Muscle layer of colon (tissue), 2 donors: ENCODE data around the gene TAF1.
"Not testable (repeated sequence)": the region's sequence is repeated elsewhere in the genome, so short reads cannot be mapped to it uniquely, and the experiment has no call there.

Source experiments
- H3K27ac ChIP-seq: one replicate; pipeline ENCODE4 v1.7.0; 2013; ENCODE audit warnings: low read depth, mild to moderate bottlenecking, low read length, moderate library complexity
- H3K27me3 ChIP-seq, 2 donors: one replicate each; pipeline ENCODE4 v1.7.0; 2013; ENCODE audit warnings: low read length in 2 of 2, mild to moderate bottlenecking in 2 of 2; ENCODE audit not compliant: insufficient read depth in 2 of 2, control insufficient read depth in 1 of 2
- H3K36me3 ChIP-seq: one replicate; pipeline ENCODE4 v1.7.0; 2013; ENCODE audit warnings: mild to moderate bottlenecking, low read length; ENCODE audit not compliant: insufficient read depth
- H3K4me1 ChIP-seq: one replicate; pipeline ENCODE4 v1.7.0; 2013; ENCODE audit warnings: mild to moderate bottlenecking, low read length; ENCODE audit not compliant: insufficient read depth
- H3K4me3 ChIP-seq, 2 donors: one replicate each; pipeline ENCODE4 v1.7.0; 2013; ENCODE audit warnings: low read length in 2 of 2, low read depth in 1 of 2, mild to moderate bottlenecking in 1 of 2, moderate library complexity in 1 of 2
- H3K9ac ChIP-seq: one replicate; pipeline ENCODE4 v1.7.0; 2013; ENCODE audit warnings: low read length
- H3K9me3 ChIP-seq: one replicate; pipeline ENCODE4 v1.7.0; 2013; ENCODE audit warnings: mild to moderate bottlenecking, low read length
- donor health status: abdominal sarcoma.
- donor health status: Adenocarcinoma of cecum.

The TAF1 gene

GRCh38 chrX:71365875-71366673 lies at the start of gene TAF1:
Gene TAF1 (plus strand): TSS chrX:71366357. CDS start chrX:71366375, 18 bp downstream.
- H3K9ac ChIP-seq, result peak within 1 kb of the TSS; percentile 70
- H3K27ac ChIP-seq, result peak within 1 kb of the TSS; percentile 83
- no peaks in the 10 kb centered on the region for H3K27me3 ChIP-seq
- H3K36me3 ChIP-seq, result peaks cover 7% of the 10 kb centered on the region
- H3K9me3 ChIP-seq, result no peaks in the 10 kb centered on the region
- H3K4me3 ChIP-seq, result peak within 1 kb of the TSS; percentile 58 to 77
- H3K4me1 ChIP-seq, result peaks cover 12% of the 10 kb centered on the region

- not testable (repeated sequence) for H3K4me1 ChIP-seq, H3K9me3 ChIP-seq, H3K27ac ChIP-seq
These were observed 49.2 kb upstream of the TAF1 start for GRCh38 chrX:71316959-71317358.

GRCh38 chrX:71320126-71320525 lies 46.0 kb upstream of the TAF1 start:
- Histone ChIP-seq H3K4me3 (no peak overlapping the region), H3K27ac (no peak overlapping the region), H3K36me3 (no peaks in the 10 kb centered on the region), H3K4me1 (no peaks in the 10 kb centered on the region), H3K9me3 (no peaks in the 10 kb centered on the region), H3K27me3 (no peaks in the 10 kb centered on the region), H3K9ac (no peak overlapping the region)

More at GRCh38 chrX:71316959-71317358, 49.2 kb upstream of the TAF1 start:
- H3K9ac ChIP-seq, H3K27me3 ChIP-seq, H3K36me3 ChIP-seq, H3K4me3 ChIP-seq: not testable (repeated sequence)

GRCh38 chrX:71321731-71322130 lies 44.4 kb upstream of the TAF1 start:
- H3K9ac ChIP-seq, result no peak overlapping the region
- H3K4me1 ChIP-seq, result no peaks in the 10 kb centered on the region
- no peak overlapping the region for H3K4me3 ChIP-seq
- H3K9me3 ChIP-seq, result peaks cover 4% of the 10 kb centered on the region
- no peaks in the 10 kb centered on the region for H3K27me3 ChIP-seq
- H3K27ac ChIP-seq, result peak overlapping the region; percentile 32
- no peaks in the 10 kb centered on the region for H3K36me3 ChIP-seq

GRCh38 chrX:71324452-71324851 lies 41.7 kb upstream of the TAF1 start:
- H3K9me3 ChIP-seq, H3K36me3 ChIP-seq, H3K9ac ChIP-seq, H3K4me1 ChIP-seq, H3K4me3 ChIP-seq, H3K27me3 ChIP-seq, H3K27ac ChIP-seq: not testable (repeated sequence)

- H3K27ac ChIP-seq, result no peak overlapping the region
- H3K4me3 ChIP-seq, result no peak overlapping the region
- no peaks in the 10 kb centered on the region for H3K36me3 ChIP-seq
- no peaks in the 10 kb centered on the region for H3K4me1 ChIP-seq
- H3K27me3 ChIP-seq, result no peaks in the 10 kb centered on the region
- H3K9me3 ChIP-seq, result peaks cover 5% of the 10 kb centered on the region
- H3K9ac ChIP-seq, result no peak overlapping the region
These were observed 39.8 kb upstream of the TAF1 start for GRCh38 chrX:71326394-71326793.

GRCh38 chrX:71349151-71349665 lies 16.9 kb upstream of the TAF1 start:
- H3K36me3 ChIP-seq, H3K27me3 ChIP-seq, H3K9me3 ChIP-seq, H3K9ac ChIP-seq, H3K4me1 ChIP-seq, H3K27ac ChIP-seq, H3K4me3 ChIP-seq: not testable (repeated sequence)

- not testable (repeated sequence) for H3K27me3 ChIP-seq, H3K27ac ChIP-seq, H3K4me3 ChIP-seq, H3K9me3 ChIP-seq, H3K4me1 ChIP-seq, H3K36me3 ChIP-seq, H3K9ac ChIP-seq
These were observed 16.3 kb upstream of the TAF1 start for GRCh38 chrX:71349867-71350266.

GRCh38 chrX:71352439-71352838 lies 13.7 kb upstream of the TAF1 start:
- not testable (repeated sequence) for H3K27ac ChIP-seq, H3K36me3 ChIP-seq, H3K9me3 ChIP-seq, H3K9ac ChIP-seq, H3K4me1 ChIP-seq, H3K4me3 ChIP-seq, H3K27me3 ChIP-seq

GRCh38 chrX:71364221-71364620 lies 1.9 kb upstream of the TAF1 start:
- H3K9ac ChIP-seq, result no peak overlapping the region
- no peaks in the 10 kb centered on the region for H3K36me3 ChIP-seq
- H3K27me3 ChIP-seq, result no peaks in the 10 kb centered on the region
- H3K27ac ChIP-seq, result no peak overlapping the region
- H3K4me3 ChIP-seq, result no peak overlapping the region
- H3K9me3 ChIP-seq, result no peaks in the 10 kb centered on the region
- peaks cover 12% of the 10 kb centered on the region for H3K4me1 ChIP-seq

- Histone ChIP-seq H3K36me3 (no peaks in the 10 kb centered on the region), H3K4me3 (peak overlapping the region; percentile 40 to 65), H3K4me1 (peaks cover 12% of the 10 kb centered on the region), H3K9ac (peak overlapping the region; percentile 58), H3K27ac (peak overlapping the region; percentile 83), H3K27me3 (no peaks in the 10 kb centered on the region), H3K9me3 (no peaks in the 10 kb centered on the region)
These were observed 742 bp upstream of the TAF1 start for GRCh38 chrX:71365356-71365874.
